ENCODE measurements around the gene ADAMTS13. TPM values are rescaled to one million over a fixed set of nuclear protein-coding genes. Genes with fewer than 3 reads are reported as not detected.

ADAMTS13 gene
- total and polyA plus RNA-seq, 9 of the 15 experiments (the other 6 are each of a cell fraction or from before 2014, with no cell fraction given), result 0.03 to 0.20 (median 0.04) TPM; not detected in 4

GRCh38 chr9:133429641-133430161 lies 7.5 kb downstream of the ADAMTS13 start:
- H3K36me3 ChIP-seq (ENCODE audit: control insufficient read depth, insufficient read depth, low read length), result no peaks in the 10 kb centered on the region
- CTCF ChIA-PET (ENCODE audit: low intra/inter-chr PET ratio), result interaction anchor here (0.5 kb wide), 1 partner anchor 703 kb away, joined by 3 read pairs; no protein-coding TSS in a partner anchor
- no TSS peak for BruUV-seq (replicated peaks)
- in situ Hi-C loops (cut with MboI), result no loop called here
- DNase-seq (ENCODE audit: extremely low read depth in 1 of 4, low spot score in 3 of 4) (peak; percentile 67 to 79 (median 72)), FAIRE-seq (no peak), ATAC-seq (peak; percentile 82)
- POLR2A ChIA-PET, result interaction anchor here (0.6 kb wide), 1 partner anchor 11 kb away, joined by 4 read pairs; no protein-coding TSS in a partner anchor
- no peak overlapping the region; a peak in 1 of 4 replicates for H3K9ac ChIP-seq (ENCODE audit: insufficient read depth in 1 of 2, low read depth in 2 of 2, low read length in 2 of 2)
- no peak overlapping the region for H3K27ac ChIP-seq (ENCODE audit: extremely low read depth, low read depth, low read length)
- H3K79me2 ChIP-seq (ENCODE audit: control insufficient read depth, insufficient read depth, low read length), result no peaks in the 10 kb centered on the region
- H3K4me3 ChIP-seq, result no peak overlapping the region
- no peak overlapping the region for H3K4me2 ChIP-seq (ENCODE audit: insufficient read depth, low read length)
- intact Hi-C loops (cut with micrococcal nuclease), result no loop called here
- H4K20me1 ChIP-seq (replicated peaks; ENCODE audit: control insufficient read depth, insufficient read depth, low read length), result no peaks in the 10 kb centered on the region
- H3K27me3 ChIP-seq (ENCODE audit: control insufficient read depth in 2 of 2, insufficient read depth in 2 of 2, low read length in 2 of 2), result peaks cover 26 to 46% of the 10 kb centered on the region in 2 experiments
- H2AFZ ChIP-seq (ENCODE audit: low read depth, low read length), result no peak overlapping the region
- 53% methylated on average over 35 of the region's 49 CpGs for WGBS (ENCODE audit: insufficient coverage, low coverage, missing lambda C conversion rate)
- TF ChIP-seq CREM (IDR thresholded peaks at IDR 0.05; ENCODE audit: low read depth), result 0 out of 2 replicates have a peak, but pooled peaks have one; percentile 11
- TF ChIP-seq, protein P1, sequence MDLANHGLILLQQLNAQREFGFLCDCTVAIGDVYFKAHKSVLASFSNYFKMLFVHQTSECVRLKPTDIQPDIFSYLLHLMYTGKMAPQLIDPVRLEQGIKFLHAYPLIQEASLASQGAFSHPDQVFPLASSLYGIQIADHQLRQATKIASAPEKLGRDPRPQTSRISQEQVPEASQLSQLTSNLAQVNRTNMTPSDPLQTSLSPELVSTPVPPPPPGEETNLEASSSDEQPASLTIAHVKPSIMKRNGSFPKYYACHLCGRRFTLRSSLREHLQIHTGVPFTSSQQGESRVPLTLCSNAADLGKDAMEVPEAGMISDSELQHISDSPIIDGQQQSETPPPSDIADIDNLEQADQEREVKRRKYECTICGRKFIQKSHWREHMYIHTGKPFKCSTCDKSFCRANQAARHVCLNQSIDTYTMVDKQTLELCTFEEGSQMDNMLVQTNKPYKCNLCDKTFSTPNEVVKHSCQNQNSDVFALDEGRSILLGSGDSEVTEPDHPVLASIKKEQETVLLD (IDR thresholded peaks at IDR 0.05), result peak; percentile 45; the same call in 1 of the 2 replicates
- TF ChIP-seq POLR2G (IDR thresholded peaks at IDR 0.05; ENCODE audit: low read depth, low read length), result 0 out of 2 replicates have a peak, but pooled peaks have one; percentile 31
- TF ChIP-seq ZBTB7A (IDR thresholded peaks at IDR 0.05; ENCODE audit: borderline replicate concordance, control insufficient read depth, low read depth, low read length), result peak; percentile 42; the same call in 1 of the 2 replicates
- TF ChIP-seq, protein P2, sequence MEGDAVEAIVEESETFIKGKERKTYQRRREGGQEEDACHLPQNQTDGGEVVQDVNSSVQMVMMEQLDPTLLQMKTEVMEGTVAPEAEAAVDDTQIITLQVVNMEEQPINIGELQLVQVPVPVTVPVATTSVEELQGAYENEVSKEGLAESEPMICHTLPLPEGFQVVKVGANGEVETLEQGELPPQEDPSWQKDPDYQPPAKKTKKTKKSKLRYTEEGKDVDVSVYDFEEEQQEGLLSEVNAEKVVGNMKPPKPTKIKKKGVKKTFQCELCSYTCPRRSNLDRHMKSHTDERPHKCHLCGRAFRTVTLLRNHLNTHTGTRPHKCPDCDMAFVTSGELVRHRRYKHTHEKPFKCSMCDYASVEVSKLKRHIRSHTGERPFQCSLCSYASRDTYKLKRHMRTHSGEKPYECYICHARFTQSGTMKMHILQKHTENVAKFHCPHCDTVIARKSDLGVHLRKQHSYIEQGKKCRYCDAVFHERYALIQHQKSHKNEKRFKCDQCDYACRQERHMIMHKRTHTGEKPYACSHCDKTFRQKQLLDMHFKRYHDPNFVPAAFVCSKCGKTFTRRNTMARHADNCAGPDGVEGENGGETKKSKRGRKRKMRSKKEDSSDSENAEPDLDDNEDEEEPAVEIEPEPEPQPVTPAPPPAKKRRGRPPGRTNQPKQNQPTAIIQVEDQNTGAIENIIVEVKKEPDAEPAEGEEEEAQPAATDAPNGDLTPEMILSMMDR (IDR thresholded peaks at IDR 0.05 in 2 of 3, conservative IDR thresholded peaks at IDR 0.05 in 1 of 3; ENCODE audit: insufficient read depth in 2 of 3, low read depth in 1 of 3, low read length in 3 of 3), result peak; percentile 41 to 71 (median 50); a peak in 5 of 6 replicates
- peak; percentile 47; the same call in 1 of the 2 replicates for TF ChIP-seq SAFB (IDR thresholded peaks at IDR 0.05; ENCODE audit: borderline replicate concordance, low read depth, low read length)
- TF ChIP-seq ZNF143 (CRISPR knock-in tag; IDR thresholded peaks at IDR 0.05), result no peak
- TF ChIP-seq RAD21 (CRISPR knock-in tag; conservative IDR thresholded peaks at IDR 0.05 in 1 of 2, IDR thresholded peaks at IDR 0.05 in 1 of 2), result 0 out of 4 replicates have a peak, but pooled peaks of 1 of the 2 experiments have one; percentile 7
- TF ChIP-seq ZNF263 (CRISPR knock-in tag; IDR thresholded peaks at IDR 0.05; ENCODE audit: borderline replicate concordance), result no peak
- peaks cover 4 to 29% of the 10 kb centered on the region in 2 experiments; a peak in 2 of 5 replicates for H3K4me1 ChIP-seq (replicated peaks in 1 of 2; ENCODE audit: control insufficient read depth in 2 of 2, insufficient read depth in 2 of 2, low read length in 2 of 2)
- no peaks in the 10 kb centered on the region for H3K9me3 ChIP-seq (replicated peaks; ENCODE audit: control insufficient read depth, insufficient read depth, low read depth, low read length)
- no peaks in the 10 kb centered on the region for H3K9me1 ChIP-seq (ENCODE audit: control insufficient read depth, insufficient read depth, low read length)
